ENCODE results near the gene RCC1. TPM values are rescaled to one million over a fixed set of nuclear protein-coding genes. Genes with fewer than 3 reads are reported as not detected.
A peak's percentile ranks its signal among the peaks of the same experiment; 100 is the strongest.

The RCC1 gene
- total RNA-seq, 1 donor, result 41.9 TPM

GRCh38 chr1:28506907-28507246 lies 1.0 kb downstream of the RCC1 start:
- peak overlapping the region; percentile 75 for H3K4me3 ChIP-seq (ENCODE audit: low read depth, low read length)
- no peak for DNase-seq (ENCODE audit: low read depth)
- no peak for TF ChIP-seq CTCF (IDR thresholded peaks at IDR 0.05; ENCODE audit: insufficient read depth, low read depth, low read length)

DNA sequence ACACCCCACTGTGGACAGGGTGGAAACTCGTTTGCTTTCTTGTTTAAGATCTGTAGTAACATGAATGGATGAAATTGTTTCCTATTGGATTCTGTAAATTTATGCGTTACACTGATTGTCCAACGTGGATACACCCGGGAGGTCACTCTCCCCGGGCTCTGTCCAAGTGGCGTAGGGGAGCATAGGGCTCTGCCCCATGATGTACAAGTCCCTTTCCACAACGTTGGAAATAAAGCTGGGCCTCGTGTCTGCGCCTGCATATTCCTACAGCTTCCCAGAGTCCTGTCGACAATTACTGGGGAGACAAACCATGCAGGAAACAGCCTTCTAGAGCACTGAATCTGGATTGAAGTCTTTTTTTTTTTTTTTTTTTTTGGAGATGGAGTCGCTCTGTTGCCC lies 1.4 kb downstream of the RCC1 start:
- H3K4me3 ChIP-seq (ENCODE audit: low read depth, low read length), result peak overlapping the region; percentile 75

DNA sequence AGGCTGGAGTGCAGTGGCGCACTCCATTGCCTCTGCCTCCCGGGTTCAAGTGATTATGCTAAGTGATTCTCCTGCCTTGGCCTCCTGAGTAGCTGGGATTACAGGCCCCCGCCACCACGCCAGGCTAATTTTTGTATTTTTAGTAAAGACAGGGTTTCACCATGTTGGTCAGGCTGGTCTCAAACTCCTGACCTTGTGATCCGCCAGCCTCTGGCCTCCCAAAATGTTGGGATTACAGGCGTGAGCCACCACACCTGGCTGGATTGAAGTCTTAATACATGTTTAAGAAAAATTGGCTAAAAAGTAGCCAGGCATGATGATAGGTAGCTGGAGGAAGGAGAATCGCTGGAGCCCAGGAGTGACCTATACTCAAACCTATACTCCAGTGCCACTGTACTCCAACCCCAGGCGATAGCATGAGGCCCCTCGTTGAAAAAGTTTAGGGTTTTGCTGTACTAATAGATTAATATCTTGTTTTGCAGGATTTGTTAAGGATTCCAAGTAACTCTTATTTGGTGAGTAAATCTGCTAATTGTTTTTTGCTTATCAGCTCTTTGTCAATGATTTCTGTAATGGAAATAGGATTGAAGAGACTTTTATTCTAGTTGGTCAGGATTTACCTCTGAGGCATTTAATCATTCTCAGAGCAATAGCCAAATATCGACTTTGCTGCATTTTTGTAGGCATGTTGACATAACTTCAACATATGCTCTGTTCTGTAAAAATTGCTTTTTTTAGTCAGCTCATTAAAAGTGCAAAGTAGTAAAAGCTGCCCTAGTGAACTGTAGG lies 2.0 kb downstream of the RCC1 start:
- no peak for TF ChIP-seq CTCF (IDR thresholded peaks at IDR 0.05; ENCODE audit: insufficient read depth, low read depth, low read length)
- no peak for DNase-seq (ENCODE audit: low read depth)
- peak overlapping the region; percentile 75 for H3K4me3 ChIP-seq (ENCODE audit: low read depth, low read length)

More for the DNA sequence above, 1.4 kb downstream of the RCC1 start:
- no peak for TF ChIP-seq CTCF (IDR thresholded peaks at IDR 0.05; ENCODE audit: insufficient read depth, low read depth, low read length)
- DNase-seq (ENCODE audit: low read depth), result peak; percentile 40

DNA sequence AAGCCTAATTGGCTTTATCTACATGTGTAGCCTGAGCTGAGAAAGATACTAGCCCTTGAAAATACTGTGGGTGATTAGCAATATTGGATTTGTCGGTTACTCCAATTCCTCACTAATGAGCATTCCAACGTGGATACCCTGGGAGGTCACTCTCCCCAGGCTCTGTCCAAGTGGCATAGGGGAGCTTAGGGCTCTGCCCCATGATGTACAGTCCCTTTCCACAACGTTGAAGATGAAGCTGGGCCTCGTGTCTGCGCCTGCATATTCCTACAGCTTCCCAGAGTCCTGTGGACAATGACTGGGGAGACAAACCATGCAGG lies 2.6 kb downstream of the RCC1 start:
- DNase-seq (ENCODE audit: low read depth), result no peak
- TF ChIP-seq CTCF (IDR thresholded peaks at IDR 0.05; ENCODE audit: insufficient read depth, low read depth, low read length), result no peak
- H3K4me3 ChIP-seq (ENCODE audit: low read depth, low read length), result peak overlapping the region; percentile 75

GRCh38 chr1:28509705-28510272 lies 3.9 kb downstream of the RCC1 start:
- H3K4me3 ChIP-seq (ENCODE audit: low read depth, low read length), result peak overlapping the region; percentile 75
- no peak for TF ChIP-seq CTCF (IDR thresholded peaks at IDR 0.05; ENCODE audit: insufficient read depth, low read depth, low read length)
- DNase-seq (ENCODE audit: low read depth), result no peak

DNA sequence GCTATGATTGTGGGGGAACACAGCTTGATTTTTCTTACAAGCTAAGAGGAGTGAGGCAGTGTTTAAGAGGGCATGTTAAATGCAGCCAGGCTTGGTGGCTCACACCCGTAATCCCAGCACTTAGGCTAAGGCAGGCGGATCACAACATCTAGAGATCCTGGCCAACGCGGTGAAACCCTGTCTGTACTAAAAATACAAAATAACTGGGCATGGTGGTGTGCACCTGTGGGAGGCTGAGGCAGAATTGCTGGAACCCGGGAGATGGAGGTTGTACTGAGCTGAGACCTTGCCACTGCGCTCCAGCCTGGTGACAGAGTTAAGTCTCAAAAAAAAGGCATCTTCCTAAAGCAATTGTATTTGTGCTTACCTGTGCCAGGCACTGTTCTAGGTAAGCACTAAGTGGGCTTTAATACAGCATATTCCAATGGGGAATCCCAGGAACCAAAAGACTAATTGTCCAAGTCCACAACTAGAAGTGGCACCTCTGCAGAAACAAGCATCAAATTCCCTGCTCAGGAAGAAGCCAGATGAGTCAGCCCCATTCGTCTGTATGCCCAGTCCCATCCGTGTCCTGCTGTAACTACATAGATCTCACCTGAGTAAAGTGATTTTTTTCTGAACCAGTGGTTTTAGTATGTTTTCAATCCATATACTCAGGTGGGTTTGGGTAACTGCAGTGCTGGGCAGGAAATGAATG lies 4.6 kb downstream of the RCC1 start:
- H3K4me3 ChIP-seq (ENCODE audit: low read depth, low read length), result peak overlapping the region; percentile 75
- TF ChIP-seq CTCF (IDR thresholded peaks at IDR 0.05; ENCODE audit: insufficient read depth, low read depth, low read length), result no peak

More for the DNA sequence above, 4.6 kb downstream of the RCC1 start:
- no peak for DNase-seq (ENCODE audit: low read depth)

All from fibroblast of villous mesenchyme (primary cell).